Uterus (tissue), 4 donors: ENCODE data around the gene ZRANB2. TPM values are rescaled to one million over a fixed set of nuclear protein-coding genes. Genes with fewer than 3 reads are reported as not detected.
A peak's percentile ranks its signal among the peaks of the same experiment; 100 is the strongest.

Source experiments
- DNase-seq, 2 donors: peaks; one replicate each; pipeline ENCODE4 v3.0.0-alpha.2; 2019 to 2020
- H3K27ac ChIP-seq, 2 donors: fragments of 200-600 bp; sonication (generic); 1 replicate in 1 of 2; 2 replicates in 1 of 2; pipeline ENCODE4 v1.5.1; 2016 to 2018
- H3K27me3 ChIP-seq, 2 donors: fragments of 200-600 bp; sonication (generic); one replicate each; pipeline ENCODE4 v1.5.1; 2018 to 2019; ENCODE audit warnings: control low read depth in 1 of 2
- H3K36me3 ChIP-seq, 2 donors: fragments of 200-600 bp; sonication (generic); one replicate each; pipeline ENCODE4 v1.5.1; 2019; ENCODE audit warnings: control low read depth in 1 of 2
- H3K4me1 ChIP-seq, 2 donors: fragments of 200-600 bp; sonication (generic); one replicate each; pipeline ENCODE4 v1.5.1; 2018 to 2019; ENCODE audit warnings: control low read depth in 1 of 2
- H3K4me3 ChIP-seq, 2 donors: fragments of 200-600 bp; sonication (generic); 1 replicate in 1 of 2; 2 replicates in 1 of 2; pipeline ENCODE4 v1.5.1; 2018 to 2019; ENCODE audit warnings: mild to moderate bottlenecking in 1 of 2
- H3K9me3 ChIP-seq, 2 donors: fragments of 200-600 bp; sonication (generic); one replicate each; pipeline ENCODE4 v1.5.1; 2019; ENCODE audit warnings: control low read depth in 1 of 2
- POLR2A ChIP-seq, 2 donors: fragments of 450-650 bp; IDR thresholded peaks; one replicate each; pipeline ENCODE4 v1.6.1; 2016; ENCODE audit warnings: antibody characterized with exemption in 2 of 2, mild to moderate bottlenecking in 1 of 2, moderate library complexity in 1 of 2
- intact Hi-C: fragments of 100-400 bp; cut with DNase I; formaldehyde crosslinking; loops from one replicate; pipeline ENCODE4 v1.15.1; 2023; ENCODE audit warnings: low total_unique reads
- total RNA-seq, 4 donors: library from RNA; depleted of rRNA in 3 of 4; stranded (reverse); fragments of >200 nt in 3 of 4; gene quantifications; one replicate each; pipeline versions ENCODE4 v1.1.0 to v1.2.4, GENCODE V29; 2014 to 2023
- TF ChIP-seq, protein P1 (sequence below), 4 experiments: fragments of 200-600 bp in 2 of 4; fragments of 450-650 bp in 2 of 4; sonication (generic) in 2 of 4; IDR thresholded peaks; one replicate each; pipeline ENCODE4 v1.5.1; 2016 to 2019; ENCODE audit warnings: antibody characterized with exemption in 4 of 4, mild to moderate bottlenecking in 2 of 4, moderate library complexity in 1 of 4
- donor health status: DM: yes; HTN: yes; CAD: no.

ZRANB2 gene
- total RNA-seq, 4 donors from 2014 or later: 29.5 to 178 (median 122) TPM

DNA sequence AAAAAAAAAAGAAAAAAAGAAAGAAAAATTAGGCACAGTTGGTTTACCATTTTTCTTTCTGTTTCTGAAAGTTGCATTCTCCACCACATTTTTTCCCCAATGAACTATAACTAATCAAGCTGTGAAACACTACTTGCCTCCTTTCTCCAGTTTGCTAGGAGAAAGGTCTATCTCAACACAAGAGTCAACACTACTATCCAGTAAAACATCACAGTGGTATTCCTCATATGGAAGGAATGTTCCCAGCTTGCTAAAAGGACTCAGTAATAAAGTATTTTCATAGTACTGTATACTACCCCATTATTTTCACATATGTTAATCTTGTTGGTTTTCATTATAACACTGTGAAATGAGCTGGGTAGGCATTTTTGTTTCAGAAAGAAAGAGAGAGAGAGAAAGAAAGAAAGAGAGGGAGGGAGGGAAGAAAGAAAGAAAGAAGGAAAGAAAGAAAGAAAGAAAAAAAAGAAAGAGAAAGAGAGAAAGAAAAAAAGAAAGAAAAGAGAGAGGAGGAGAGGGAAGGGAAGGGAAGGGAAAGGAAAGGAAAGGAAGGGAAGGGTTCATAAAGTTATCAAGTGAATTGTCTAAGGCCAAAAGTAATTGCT, 41.1 kb downstream of the ZRANB2 start:
- H3K27ac ChIP-seq: peak overlapping the region; percentile 41 to 53

DNA sequence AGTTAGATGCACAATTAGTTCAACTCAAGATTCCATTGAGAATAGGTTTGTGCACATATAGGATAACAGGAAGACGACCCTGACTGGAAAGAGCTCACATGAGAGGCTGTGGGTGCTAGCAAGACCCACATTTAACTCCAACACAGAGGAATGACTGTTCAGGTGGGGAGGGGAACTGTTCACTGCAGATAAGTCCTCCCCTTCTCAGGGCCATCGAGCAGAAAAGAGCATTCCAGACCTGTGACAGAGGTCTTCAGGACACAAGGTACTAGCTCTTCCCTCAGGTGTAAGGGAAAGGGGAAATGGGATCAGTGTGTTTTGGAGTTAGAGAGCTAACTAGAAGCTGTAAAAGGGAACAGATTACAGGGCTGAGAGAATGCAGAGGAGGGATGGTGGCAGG, 41.9 kb downstream of the ZRANB2 start:
- Histone ChIP-seq H3K4me3 (no peak overlapping the region), H3K27ac (peak overlapping the region; percentile 53 to 73), H3K9me3 (no peaks in the 10 kb centered on the region), H3K4me1 (peaks cover 6 to 16% of the 10 kb centered on the region in 2 donors), H3K36me3 (no peaks in the 10 kb centered on the region), H3K27me3 (no peaks in the 10 kb centered on the region)
- intact Hi-C loops: no loop called here
- DNase-seq: no peak
- TF ChIP-seq, protein P1, sequence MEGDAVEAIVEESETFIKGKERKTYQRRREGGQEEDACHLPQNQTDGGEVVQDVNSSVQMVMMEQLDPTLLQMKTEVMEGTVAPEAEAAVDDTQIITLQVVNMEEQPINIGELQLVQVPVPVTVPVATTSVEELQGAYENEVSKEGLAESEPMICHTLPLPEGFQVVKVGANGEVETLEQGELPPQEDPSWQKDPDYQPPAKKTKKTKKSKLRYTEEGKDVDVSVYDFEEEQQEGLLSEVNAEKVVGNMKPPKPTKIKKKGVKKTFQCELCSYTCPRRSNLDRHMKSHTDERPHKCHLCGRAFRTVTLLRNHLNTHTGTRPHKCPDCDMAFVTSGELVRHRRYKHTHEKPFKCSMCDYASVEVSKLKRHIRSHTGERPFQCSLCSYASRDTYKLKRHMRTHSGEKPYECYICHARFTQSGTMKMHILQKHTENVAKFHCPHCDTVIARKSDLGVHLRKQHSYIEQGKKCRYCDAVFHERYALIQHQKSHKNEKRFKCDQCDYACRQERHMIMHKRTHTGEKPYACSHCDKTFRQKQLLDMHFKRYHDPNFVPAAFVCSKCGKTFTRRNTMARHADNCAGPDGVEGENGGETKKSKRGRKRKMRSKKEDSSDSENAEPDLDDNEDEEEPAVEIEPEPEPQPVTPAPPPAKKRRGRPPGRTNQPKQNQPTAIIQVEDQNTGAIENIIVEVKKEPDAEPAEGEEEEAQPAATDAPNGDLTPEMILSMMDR (IDR thresholded peaks at IDR 0.05): no peak
- TF ChIP-seq POLR2A (IDR thresholded peaks at IDR 0.05): no peak

More for the DNA sequence above, 41.1 kb downstream of the ZRANB2 start:
- no peak for DNase-seq
- H3K27me3 ChIP-seq: no peaks in the 10 kb centered on the region
- H3K4me1 ChIP-seq: peaks cover 6 to 16% of the 10 kb centered on the region in 2 donors
- intact Hi-C loops: loop anchor here (10.0 kb wide), 1 partner anchor 355 kb away; no protein-coding TSS in a partner anchor
- TF ChIP-seq, protein P1 (IDR thresholded peaks at IDR 0.05): no peak
- TF ChIP-seq POLR2A (IDR thresholded peaks at IDR 0.05): no peak
- no peaks in the 10 kb centered on the region for H3K36me3 ChIP-seq
- no peaks in the 10 kb centered on the region for H3K9me3 ChIP-seq
- H3K4me3 ChIP-seq: no peak overlapping the region

DNA sequence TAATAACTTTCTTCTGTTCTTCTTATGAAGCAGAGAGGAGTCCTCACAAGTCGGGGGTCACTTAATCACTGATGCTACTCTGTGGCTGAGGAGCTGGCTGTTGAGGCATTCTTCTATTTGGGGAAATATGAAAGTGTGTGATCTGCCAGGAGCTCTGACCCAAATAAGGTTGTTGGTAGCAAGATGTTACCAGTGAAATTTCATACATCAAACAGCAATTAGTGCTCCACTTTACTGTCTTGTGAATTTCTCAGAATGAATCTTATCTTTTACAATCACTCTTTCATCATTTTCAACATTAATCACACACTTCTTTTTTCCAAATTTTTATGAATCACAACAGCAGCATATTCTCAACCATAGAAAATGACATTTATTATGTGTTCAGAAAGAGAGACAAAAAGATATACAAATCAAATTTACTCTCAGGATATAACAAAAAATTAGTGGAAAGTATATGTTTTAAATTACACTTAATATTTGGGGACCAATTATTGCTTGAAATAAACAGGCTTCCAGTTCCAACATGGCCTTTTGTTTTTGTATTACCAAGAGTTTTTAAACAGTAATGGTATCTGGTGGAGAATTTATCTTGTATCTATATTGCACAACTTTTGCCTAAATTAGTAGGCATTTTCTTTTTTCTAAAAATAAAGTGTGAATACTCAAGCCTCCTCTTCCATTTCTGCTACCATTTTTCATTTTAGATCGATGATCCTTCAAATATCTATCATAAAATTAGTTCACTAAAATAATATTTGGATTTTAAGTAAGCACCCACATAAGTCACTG, 42.8 kb downstream of the ZRANB2 start:
- peaks cover 6 to 16% of the 10 kb centered on the region in 2 donors for H3K4me1 ChIP-seq
- no peaks in the 10 kb centered on the region for H3K36me3 ChIP-seq
- no peak for TF ChIP-seq POLR2A (IDR thresholded peaks at IDR 0.05)
- TF ChIP-seq, protein P1 (IDR thresholded peaks at IDR 0.05): no peak
- H3K4me3 ChIP-seq: no peak overlapping the region
- H3K27ac ChIP-seq: peak overlapping the region; percentile 53 to 73
- intact Hi-C loops: no loop called here
- no peaks in the 10 kb centered on the region for H3K9me3 ChIP-seq
- no peaks in the 10 kb centered on the region for H3K27me3 ChIP-seq
- DNase-seq: no peak

DNA sequence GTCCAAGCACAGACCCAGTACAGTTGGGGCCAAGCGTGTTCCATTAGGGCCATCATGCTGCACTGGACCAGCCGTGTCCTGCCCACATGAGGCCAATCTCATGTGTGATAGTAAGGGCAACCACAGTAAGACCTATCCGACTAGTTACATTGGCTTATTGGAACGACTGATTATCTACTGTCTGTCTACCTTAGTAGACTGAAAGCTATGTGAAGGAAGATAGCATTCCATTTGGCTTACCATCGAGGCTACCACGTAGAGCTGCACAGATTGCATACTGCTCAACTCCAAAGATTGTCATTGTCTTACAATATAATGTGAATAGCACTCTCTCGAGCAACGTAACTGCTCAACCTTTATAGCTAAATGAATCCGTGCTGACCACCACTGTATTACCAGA, 43.8 kb downstream of the ZRANB2 start:
- intact Hi-C loops: no loop called here
- peaks cover 6 to 20% of the 10 kb centered on the region in 2 donors for H3K4me1 ChIP-seq
- no peak for DNase-seq
- peak overlapping the region; percentile 53 to 73 for H3K27ac ChIP-seq
- H3K27me3 ChIP-seq: no peaks in the 10 kb centered on the region
- TF ChIP-seq, protein P1 (IDR thresholded peaks at IDR 0.05): no peak
- no peaks in the 10 kb centered on the region for H3K9me3 ChIP-seq
- no peaks in the 10 kb centered on the region for H3K36me3 ChIP-seq
- no peak overlapping the region for H3K4me3 ChIP-seq

DNA sequence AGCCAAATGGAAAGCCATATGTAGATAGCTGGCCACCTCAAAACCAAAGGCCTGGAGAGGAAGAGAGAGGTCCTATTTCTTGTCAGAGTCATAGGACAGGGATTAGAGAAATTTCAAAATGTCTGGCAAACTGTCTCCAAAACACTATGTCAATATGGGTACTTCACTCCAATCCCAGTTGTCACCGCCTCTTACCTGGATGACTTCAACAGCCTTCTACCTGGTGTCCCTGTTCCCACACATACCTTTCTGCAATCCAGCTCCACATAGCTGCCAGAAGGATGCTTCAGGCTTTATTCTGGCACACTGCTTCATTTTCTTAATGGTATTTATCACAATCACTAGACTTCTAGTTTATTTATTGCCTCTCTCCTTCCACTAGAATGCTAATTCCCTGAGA, 47.7 kb downstream of the ZRANB2 start:
- DNase-seq: no peak
- intact Hi-C loops: no loop called here
- H3K4me3 ChIP-seq: no peak overlapping the region
- no peaks in the 10 kb centered on the region for H3K27me3 ChIP-seq
- peaks cover 0 to 8% of the 10 kb centered on the region in 2 donors for H3K4me1 ChIP-seq
- TF ChIP-seq POLR2A (IDR thresholded peaks at IDR 0.05): no peak
- TF ChIP-seq, protein P1 (IDR thresholded peaks at IDR 0.05): no peak
- peak overlapping the region; percentile 36 to 61 for H3K27ac ChIP-seq
- H3K36me3 ChIP-seq: no peaks in the 10 kb centered on the region
- H3K9me3 ChIP-seq: no peaks in the 10 kb centered on the region
